ENCODE data around the gene GP9.

GRCh38 chr3:129087138-129087702 is 26.6 kb downstream of the GP9 start:
- TF ChIP-seq, protein P1, sequence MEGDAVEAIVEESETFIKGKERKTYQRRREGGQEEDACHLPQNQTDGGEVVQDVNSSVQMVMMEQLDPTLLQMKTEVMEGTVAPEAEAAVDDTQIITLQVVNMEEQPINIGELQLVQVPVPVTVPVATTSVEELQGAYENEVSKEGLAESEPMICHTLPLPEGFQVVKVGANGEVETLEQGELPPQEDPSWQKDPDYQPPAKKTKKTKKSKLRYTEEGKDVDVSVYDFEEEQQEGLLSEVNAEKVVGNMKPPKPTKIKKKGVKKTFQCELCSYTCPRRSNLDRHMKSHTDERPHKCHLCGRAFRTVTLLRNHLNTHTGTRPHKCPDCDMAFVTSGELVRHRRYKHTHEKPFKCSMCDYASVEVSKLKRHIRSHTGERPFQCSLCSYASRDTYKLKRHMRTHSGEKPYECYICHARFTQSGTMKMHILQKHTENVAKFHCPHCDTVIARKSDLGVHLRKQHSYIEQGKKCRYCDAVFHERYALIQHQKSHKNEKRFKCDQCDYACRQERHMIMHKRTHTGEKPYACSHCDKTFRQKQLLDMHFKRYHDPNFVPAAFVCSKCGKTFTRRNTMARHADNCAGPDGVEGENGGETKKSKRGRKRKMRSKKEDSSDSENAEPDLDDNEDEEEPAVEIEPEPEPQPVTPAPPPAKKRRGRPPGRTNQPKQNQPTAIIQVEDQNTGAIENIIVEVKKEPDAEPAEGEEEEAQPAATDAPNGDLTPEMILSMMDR (conservative IDR thresholded peaks at IDR 0.05 in 1 of 2, IDR thresholded peaks at IDR 0.05 in 1 of 2; ENCODE audit: low read depth in 1 of 2, low read length in 2 of 2) = no peak
- no peak for TF ChIP-seq EZH2 (IDR thresholded peaks at IDR 0.05; ENCODE audit: low read length, missing control alignments)

Measured in fibroblast of lung (primary cell).